ENCODE data around the gene ALKBH6.
A peak's percentile ranks its signal among the peaks of the same experiment; 100 is the strongest.

The ALKBH6 gene

DNA sequence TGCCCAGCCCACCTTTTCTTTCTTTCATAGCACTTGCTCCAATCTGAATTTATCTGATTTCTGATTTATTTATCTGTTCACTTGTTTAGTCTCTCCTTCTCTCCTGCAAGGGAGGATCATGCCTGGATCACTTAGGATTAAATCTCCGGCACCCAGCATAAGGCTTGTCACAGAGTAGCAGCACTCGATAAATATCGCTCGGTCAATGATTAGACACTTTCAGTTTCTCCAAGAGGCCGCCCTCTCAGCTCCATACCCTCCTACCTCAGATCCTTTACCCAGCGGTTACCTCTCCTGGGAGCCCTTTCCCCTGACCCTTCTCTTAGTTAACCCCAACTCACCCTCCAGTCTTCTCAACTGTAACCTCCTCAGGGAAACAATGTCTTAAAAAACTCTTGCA lies 17.3 kb upstream of the ALKBH6 start:
- FAIRE-seq: no peak

DNA sequence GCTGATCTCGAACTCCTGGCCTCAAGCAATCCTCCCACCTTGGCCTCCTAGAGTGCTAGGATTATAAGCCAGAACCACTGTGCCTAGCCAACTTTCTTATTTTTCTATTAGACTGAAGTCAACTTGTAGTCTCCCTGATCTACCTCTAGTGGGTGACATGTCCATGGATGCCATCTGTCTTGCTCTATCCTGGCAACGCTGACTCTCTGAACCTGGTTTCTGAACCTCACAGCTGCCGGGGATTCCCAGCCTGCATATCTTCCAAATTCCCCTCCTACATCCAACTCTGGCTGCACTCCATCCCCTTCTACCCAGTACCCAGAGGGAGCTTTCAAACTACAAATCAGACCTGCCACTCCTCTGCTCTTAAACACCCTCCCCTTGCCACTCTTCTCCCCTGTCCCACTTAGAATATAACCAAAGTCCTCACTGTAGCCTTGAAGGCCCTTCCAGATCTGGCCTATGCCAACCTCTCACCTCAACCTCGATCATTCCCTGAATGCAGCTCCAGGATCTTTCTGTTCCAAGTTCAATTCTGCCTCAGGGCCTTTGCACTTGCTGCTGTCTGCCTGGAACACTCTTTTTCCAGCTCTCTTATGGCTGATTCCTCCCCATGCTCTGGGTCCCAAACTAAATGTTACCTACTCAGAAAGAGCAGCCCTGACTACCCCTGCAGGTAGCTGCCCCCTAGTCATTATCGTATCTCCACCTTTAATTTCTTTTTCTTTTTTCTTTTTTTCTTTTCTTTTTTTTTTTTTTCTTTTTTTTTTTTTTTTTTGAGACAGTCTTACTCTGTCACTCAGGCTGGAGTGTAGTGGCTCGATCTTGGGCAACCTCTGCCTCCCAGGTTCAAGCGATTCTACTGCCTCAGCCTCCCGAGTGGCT lies 16.5 kb upstream of the ALKBH6 start:
- FAIRE-seq (no peak), DNase-seq (ENCODE audit: extremely low spot score, insufficient read length, low read depth) (no peak)

More for the DNA sequence above, 17.3 kb upstream of the ALKBH6 start:
- no peak for DNase-seq (ENCODE audit: extremely low spot score, insufficient read length, low read depth)

DNA sequence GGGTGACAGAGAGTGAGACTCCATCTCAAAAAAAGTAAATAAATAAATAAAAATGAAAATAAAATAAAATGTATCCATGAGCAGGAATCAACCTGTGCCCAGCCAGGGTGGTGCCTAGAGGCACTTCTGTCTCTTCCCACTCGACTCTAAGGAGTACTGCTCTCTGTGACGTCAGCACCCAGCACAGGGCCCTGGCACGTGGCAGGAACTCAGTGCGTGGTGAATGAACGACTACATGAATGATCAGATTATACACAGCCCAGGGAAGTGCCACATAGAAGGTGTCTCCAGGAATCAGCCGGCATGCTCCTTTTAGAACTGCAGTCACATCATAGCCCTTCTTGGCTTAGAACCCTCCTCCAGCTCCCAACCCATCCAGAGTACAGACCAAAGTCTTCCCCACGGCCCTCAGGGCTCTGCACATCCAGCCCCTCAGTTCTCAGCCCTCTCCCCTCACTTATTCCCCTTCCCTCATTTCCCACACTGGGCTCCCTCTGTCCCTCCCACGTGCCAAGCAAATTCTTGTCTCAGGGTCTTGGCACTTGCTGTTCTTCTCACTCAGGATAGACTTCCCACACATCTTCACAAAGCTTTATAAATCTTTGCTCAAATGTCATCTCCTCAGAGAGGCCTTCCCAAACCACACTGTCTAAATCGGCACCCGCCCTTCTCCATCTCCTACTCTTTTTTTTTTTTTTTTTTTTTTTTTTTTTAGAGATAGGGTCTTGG lies 14.5 kb upstream of the ALKBH6 start:
- no peak for DNase-seq (ENCODE audit: extremely low spot score, insufficient read length, low read depth)
- FAIRE-seq: no peak

DNA sequence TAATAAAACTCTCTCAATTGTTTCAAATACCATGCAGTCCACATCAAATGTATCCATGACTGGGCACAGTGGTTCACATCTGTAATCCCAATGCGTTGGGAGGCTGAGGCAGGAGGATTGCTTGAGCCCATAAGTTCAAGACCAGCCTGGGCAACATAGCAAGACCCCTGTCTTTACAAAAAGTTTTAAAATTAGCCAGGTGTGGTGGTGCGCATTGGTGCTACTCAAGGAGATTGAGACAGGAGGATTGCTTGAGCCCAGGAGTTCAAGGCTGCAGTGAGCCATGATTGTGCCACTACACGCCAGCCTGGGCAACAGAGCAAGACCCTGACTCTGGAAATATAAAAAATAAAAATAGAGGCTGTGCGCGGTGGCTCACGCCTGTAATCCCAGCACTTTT lies 13.7 kb upstream of the ALKBH6 start:
- FAIRE-seq: no peak

DNA sequence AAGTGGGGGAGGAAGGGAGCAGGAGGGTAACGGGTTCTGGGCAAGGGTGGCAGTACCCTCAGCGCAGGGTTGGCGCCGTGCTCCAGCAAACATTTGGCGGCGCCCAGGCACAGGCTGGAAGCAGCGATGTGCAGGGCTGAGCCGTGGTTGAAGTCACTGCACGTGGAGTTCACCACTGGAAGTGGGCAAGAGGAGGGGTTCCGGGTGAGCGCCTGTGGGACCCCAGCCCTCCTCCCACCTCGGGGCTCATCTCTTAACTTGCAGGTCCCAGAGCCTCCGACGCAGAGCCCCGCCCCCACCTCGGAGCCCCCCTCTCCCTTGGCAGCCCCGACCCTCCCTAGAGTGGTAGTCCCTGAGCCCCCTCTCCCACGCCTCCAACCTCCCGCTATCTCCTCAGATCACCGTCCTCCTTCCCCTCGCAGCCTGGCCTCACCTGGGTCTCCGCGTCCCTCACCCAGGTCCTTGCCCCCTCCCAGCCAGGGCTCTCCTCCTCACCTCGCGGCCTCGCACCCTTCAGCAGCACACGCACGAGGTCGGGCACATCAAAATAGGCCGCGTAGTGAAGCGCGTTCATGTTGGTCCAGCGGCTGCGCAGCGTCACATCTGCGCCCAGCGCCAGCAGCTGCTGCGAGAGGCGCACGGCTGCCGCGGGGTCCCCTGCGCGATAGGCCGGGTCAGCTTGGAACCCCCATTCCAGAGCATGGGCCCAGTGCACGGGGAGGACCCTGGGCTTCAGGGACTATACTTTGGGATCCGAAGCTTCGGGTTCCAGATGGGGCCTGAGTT lies 12.3 kb upstream of the ALKBH6 start:
- FAIRE-seq: no peak
- DNase-seq (ENCODE audit: extremely low spot score, insufficient read length, low read depth): no peak

More for the DNA sequence above, 13.7 kb upstream of the ALKBH6 start:
- DNase-seq (ENCODE audit: extremely low spot score, insufficient read length, low read depth): no peak

DNA sequence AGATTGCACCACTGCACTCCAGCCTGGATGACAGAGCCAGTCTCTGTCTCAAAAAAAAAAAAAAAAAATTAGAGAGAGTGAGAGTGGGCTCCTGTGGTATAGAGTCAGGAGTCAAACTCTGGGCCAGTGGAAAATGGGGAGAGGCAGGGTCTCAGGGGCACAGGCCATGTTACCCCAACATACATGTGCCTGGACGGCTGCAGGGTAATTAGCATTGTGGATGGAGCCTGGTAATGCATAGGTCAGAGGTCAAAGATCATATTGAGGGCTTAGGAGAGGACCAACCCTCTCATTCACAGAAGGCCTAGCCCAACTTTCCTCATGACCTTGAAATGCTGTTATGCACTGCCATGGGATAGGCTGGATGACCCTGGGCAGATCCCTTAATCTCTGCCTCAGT lies 11.5 kb upstream of the ALKBH6 start:
- DNase-seq (ENCODE audit: extremely low spot score, insufficient read length, low read depth): no peak
- FAIRE-seq: no peak

DNA sequence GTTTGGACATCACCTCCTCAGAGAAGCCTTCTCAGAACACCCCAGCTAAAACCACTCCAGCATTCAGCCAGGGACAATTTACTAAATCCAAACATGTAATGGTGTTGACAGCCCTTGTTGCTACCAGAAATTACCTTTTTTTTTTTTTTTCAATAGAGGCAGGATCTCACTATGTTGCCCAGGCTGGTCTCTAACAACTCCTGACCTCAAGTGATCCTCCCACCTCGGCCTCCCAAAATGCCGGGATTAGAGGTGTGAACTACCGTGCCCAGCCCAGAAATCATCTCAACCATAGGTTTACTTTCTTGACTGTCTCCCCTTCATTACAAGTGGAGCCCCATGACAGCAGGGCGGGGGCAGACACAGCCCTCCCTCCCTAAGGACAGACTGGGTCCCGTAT lies 9.4 kb upstream of the ALKBH6 start:
- no peak for DNase-seq (ENCODE audit: extremely low spot score, insufficient read length, low read depth)
- no peak for FAIRE-seq

DNA sequence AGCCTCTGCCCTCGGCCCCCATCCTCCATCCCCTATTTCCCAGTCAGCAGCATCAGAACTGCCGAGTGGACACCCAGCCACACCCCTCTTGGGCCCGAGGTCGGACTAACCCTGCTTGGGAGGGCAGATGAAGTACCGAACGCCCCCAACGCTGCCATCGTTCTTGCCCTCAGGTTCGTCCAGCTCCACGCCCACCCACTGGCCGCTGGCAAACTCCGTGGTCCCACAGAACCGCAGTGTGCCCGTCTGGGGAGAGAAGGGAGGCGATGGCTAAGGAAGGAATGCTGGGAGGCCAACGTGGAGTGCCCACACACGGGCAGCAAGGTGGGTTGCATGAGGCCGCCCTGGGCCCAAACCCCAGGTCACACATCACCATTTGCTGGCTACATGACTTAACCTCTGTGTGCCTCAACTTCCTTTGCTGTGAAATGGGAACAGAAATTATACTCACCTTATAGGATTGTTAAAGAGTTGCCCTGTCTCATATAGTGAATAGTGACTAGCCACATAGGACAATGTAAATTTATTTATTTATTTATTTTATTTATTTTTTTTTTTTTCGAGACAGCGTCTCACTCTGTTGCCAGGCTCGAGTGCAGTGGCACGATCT lies 5.2 kb upstream of the ALKBH6 start:
- DNase-seq (ENCODE audit: extremely low spot score, insufficient read length, low read depth) (no peak), FAIRE-seq (no peak)

DNA sequence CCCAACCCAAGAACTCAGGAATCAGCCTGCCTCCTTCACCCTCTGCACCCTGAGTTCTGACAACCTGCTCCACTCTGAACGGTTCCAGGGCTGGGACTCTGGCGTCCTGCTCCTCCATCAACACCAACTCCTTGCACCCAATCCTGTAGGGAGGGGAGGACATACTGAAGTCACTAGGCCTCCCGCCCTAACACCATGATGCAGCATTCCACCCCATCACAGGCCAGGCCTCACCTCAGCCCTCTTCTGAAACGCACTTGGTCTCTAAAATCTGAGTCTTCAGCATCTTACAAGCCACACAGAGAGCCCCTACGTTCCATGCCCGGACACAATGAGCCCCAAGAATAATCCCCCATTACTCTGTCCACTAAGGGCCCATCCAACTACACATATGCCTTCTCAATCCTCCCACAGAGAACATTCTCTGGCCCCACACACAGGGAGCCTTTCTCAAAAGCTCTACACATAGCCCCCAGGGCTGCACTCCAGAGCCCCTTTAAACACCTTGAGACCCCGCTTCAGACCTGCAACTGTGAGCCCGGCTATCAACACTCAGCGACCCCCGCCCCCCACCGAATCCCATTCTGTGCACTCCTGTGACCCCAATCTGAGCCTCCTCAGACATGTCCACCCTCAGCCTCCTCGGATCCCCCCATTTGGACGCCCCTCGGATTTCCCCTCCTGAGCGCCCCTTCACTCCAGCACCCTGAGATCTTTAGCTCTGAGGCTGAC lies 567 bp downstream of the ALKBH6 start:
- FAIRE-seq (peak; percentile 24), DNase-seq (ENCODE audit: extremely low spot score, insufficient read length, low read depth) (no peak)

DNA sequence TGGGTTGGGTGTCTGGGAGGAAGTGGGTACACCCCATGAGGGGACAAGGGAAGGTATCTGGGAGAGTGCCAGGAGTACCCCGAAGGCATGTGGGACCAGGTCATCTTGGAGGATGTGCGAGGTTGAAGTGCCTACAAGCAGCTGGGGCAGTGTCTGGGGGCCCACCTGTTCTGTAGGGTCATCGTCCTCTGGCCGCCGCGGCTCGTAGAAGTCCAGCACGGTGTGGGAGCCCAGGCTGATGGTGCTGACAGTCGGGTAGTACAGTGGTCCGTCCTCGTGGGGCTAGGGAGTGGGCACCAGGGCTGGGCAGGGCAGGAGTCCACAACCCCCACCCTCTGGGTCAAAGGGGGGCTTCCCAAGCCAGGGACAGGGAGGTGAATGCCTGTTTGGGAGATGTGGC lies 3.6 kb downstream of the ALKBH6 start:
- DNase-seq (ENCODE audit: extremely low spot score, insufficient read length, low read depth): no peak
- no peak for FAIRE-seq

DNA sequence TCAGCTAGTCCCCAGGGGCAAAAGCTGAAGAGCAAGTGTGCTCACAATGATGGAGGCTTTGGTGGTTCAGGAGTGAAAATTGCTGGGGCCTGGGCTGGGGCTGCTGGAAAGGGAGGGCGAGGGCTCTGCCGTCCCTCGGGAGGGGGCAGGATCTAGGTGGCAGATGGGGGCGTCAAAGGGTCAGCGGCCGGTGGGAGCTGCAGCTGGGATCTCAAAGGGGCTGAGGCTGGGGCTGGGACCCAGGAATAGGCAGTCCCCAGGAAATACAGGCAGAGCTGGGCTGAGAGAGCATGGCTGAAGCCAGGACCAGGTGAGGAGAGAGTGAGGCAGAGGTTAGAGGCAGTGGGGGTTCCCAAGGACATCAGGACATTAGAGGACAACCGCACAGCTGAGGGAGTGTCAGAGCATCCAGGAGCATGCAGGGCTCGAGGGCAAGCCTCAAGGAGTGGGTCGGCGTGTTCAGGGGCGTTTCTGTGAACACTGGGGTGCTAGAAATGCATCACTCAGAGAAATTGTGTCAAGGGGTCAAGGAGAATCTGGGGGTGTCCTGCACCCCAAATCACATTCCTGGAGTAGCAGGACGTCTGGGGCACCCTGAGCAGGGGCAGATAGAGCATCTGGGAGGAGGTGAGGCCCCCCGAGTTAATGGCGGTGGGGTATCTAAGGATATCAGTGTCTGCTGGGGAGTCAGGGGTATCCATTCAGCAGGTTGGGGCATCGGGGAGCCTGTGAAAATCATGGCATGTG lies 4.2 kb downstream of the ALKBH6 start:
- DNase-seq (ENCODE audit: extremely low spot score, insufficient read length, low read depth): no peak
- no peak for FAIRE-seq

DNA sequence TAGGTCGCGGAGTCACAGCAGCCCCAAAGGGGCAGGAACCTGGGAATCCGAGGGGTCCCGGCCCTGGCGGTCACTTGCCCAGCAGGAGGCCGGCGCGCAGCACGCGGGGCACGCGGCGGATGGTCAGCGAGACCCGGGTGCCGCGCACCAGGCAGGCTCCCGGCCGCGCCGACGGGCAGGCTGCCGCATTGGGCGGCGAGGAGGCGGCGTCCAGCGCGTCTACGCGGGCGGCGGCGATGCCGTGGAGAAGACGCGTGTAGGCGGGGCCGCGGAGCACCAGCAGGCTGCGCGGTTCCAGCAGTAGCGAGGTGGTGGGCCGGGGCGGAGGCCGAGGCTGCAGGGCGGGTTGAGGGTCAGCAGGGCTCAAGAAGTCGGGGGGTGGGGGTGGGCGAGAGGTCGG lies 4.8 kb downstream of the ALKBH6 start:
- peak; percentile 45 for DNase-seq (ENCODE audit: extremely low spot score, insufficient read length, low read depth)
- FAIRE-seq: no peak

DNA sequence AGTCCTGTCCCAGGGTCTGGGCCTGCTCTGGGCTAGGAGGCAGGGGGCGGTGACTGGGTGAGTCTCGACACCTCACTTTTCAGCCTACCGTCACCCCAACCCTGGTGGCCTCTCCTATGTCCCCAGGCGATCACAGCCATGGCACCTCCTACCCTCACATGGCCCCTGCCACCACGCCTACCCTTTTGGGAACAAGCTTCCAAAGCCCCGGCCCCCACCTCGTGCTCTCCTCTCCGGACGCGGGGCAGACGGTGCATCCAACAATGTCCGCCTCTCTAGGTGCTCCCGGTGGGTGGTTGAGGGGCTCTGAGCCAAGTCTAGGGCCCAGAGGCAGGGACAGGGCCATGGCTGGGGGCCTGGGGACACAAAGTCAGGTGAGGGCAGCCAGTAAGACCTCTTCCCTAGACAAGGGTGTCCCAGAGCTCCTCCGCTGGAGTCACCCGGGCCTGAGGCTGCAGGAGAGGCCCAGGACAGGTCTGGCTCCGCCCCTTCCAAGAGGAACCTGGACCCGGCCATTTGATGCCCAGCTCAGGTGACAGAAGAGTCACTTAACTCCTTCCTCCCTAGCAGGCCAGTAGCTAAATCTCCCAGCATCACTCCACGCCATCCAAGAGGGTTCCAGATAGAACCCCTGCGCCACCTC lies 5.6 kb downstream of the ALKBH6 start, which contains the start of gene SYNE4:
Gene SYNE4 (minus strand): TSS at position 478 of the 643 bp plus-strand sequence. CDS start 132 bp downstream, at position 346.
- DNase-seq (ENCODE audit: extremely low spot score, insufficient read length, low read depth) (no peak), FAIRE-seq (no peak)

DNA sequence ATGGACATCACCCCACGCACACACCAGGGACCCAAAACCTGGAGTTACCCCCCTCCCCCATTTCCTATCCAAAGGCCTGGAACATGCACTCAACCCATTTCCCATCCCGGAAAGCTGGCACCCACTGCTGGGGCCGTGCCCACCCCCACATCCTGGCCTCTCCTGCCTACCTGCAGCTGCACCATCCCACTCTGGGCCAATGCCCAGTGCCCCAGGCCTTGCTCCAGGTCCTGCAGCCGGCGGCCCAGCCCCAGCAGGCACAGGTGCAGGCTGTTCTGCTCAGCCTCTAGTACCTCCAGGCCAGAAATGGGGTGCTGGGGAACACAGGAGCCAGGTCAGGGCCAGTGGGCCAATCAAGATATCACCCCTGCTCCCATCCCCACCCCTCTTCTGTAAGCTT lies 7.1 kb downstream of the ALKBH6 start:
- DNase-seq (ENCODE audit: extremely low spot score, insufficient read length, low read depth): no peak
- FAIRE-seq: no peak

DNA sequence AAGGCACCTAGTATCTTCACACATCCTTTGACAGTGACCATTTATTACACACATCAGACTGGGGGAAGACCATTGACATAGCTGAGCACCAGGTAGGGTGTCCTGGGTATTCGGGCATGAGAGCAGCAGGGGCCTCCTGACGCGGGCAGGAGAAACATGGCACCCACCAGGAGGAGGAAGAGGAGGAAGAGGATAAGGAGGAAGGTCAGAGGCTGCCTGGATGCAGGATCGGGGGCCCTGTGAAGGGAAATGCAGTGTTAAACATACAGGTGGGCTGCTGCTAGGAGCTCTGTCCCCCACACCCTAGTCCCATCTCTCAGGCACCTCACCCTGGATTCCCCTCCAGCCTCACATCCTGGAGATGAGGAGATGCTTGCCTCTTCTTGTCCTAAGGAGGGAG lies 10.7 kb downstream of the ALKBH6 start:
- FAIRE-seq (no peak), DNase-seq (ENCODE audit: extremely low spot score, insufficient read length, low read depth) (no peak)

DNA sequence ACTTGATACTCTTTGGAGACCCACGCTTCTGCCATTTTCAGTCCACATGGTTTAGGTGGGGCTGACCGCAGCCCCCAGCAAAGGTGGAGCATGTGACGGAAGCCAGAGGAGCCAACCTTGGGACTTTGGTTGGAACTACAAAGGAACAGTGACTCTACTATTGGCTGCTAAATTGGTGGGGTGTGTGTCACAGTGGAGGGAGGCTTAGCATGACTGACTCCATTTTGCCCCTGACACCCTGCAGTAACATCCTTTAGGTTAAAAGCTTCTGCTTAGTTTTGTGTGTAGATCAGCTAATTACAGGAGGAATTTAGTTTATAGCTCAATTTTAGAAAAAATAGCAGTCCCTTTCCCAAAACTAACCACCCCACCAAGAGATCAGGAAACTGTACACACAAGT lies 12.4 kb downstream of the ALKBH6 start:
- DNase-seq (ENCODE audit: extremely low spot score, insufficient read length, low read depth): no peak
- FAIRE-seq: no peak

DNA sequence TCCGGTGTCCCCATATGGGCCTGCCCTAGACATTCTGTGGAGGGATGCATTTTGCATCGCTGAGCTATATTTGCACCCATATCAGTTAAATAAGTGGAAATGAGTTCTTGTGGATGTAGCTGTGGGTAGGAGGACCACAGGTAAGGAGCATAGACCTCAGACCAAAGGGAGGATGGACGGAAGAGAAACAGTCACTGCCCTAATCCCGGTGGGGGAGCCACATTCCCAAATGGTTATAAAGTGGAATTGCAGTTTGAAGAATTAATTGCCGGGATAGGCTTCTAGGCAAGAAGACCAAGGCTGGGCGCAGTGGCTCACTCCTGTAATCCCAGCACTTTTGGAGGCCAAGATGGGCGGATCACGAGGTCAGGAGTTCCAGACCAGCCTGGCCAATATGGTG lies 17.2 kb downstream of the ALKBH6 start:
- FAIRE-seq: no peak
- no peak for DNase-seq (ENCODE audit: extremely low spot score, insufficient read length, low read depth)

Data from GM18507 (cell line).